Measurements from ENCODE around the gene KCNJ10.

Gene KCNJ10

GRCh38 chr1:159991513-159991912 is 78.4 kb downstream of the KCNJ10 start:
- no peak for DNase-seq (ENCODE audit: low read depth in 2 of 2)

GRCh38 chr1:159990005-159990404 is 80.0 kb downstream of the KCNJ10 start:
- DNase-seq (ENCODE audit: low read depth in 2 of 2): no peak

GRCh38 chr1:159989581-159989980 is 80.4 kb downstream of the KCNJ10 start:
- DNase-seq (ENCODE audit: low read depth in 2 of 2): no peak

GRCh38 chr1:159988006-159988405 is 82.0 kb downstream of the KCNJ10 start:
- DNase-seq (ENCODE audit: low read depth in 2 of 2): no peak

GRCh38 chr1:159987186-159987585 is 82.8 kb downstream of the KCNJ10 start:
- no peak for DNase-seq (ENCODE audit: low read depth in 2 of 2)

- DNase-seq (ENCODE audit: low read depth in 2 of 2): no peak
These were observed 83.4 kb downstream of the KCNJ10 start for GRCh38 chr1:159986531-159986930.

- DNase-seq (ENCODE audit: low read depth in 2 of 2): no peak
These were observed 83.9 kb downstream of the KCNJ10 start for GRCh38 chr1:159986093-159986492.

GRCh38 chr1:159985473-159985872 is 84.5 kb downstream of the KCNJ10 start:
- DNase-seq (ENCODE audit: low read depth in 2 of 2): no peak

- DNase-seq (ENCODE audit: low read depth in 2 of 2): no peak
These were observed 86.3 kb downstream of the KCNJ10 start for GRCh38 chr1:159983681-159984080.

GRCh38 chr1:159982280-159982679 is 87.7 kb downstream of the KCNJ10 start:
- no peak for DNase-seq (ENCODE audit: low read depth in 2 of 2)

- DNase-seq (ENCODE audit: low read depth in 2 of 2): no peak
These were observed 88.5 kb downstream of the KCNJ10 start for GRCh38 chr1:159981351-159982055.

GRCh38 chr1:159980786-159981185 is 89.2 kb downstream of the KCNJ10 start:
- no peak for DNase-seq (ENCODE audit: low read depth in 2 of 2)

- DNase-seq (ENCODE audit: low read depth in 2 of 2): no peak
These were observed 89.9 kb downstream of the KCNJ10 start for GRCh38 chr1:159980076-159980475.

- no peak for DNase-seq (ENCODE audit: low read depth in 2 of 2)
These were observed 90.7 kb downstream of the KCNJ10 start for GRCh38 chr1:159979257-159979656.

- DNase-seq (ENCODE audit: low read depth in 2 of 2): no peak
These were observed 91.9 kb downstream of the KCNJ10 start for GRCh38 chr1:159978107-159978398.

- DNase-seq (ENCODE audit: low read depth in 2 of 2): no peak
These were observed 92.4 kb downstream of the KCNJ10 start for GRCh38 chr1:159977364-159978106.

GRCh38 chr1:159974350-159974965 is 95.5 kb downstream of the KCNJ10 start:
- no peak for DNase-seq (ENCODE audit: low read depth in 2 of 2)

GRCh38 chr1:159973350-159973940 is 96.5 kb downstream of the KCNJ10 start:
- no peak for DNase-seq (ENCODE audit: low read depth in 2 of 2)

- no peak for DNase-seq (ENCODE audit: low read depth in 2 of 2)
These were observed 97.3 kb downstream of the KCNJ10 start for GRCh38 chr1:159972443-159973205.

- no peak for DNase-seq (ENCODE audit: low read depth in 2 of 2)
These were observed 99.0 kb downstream of the KCNJ10 start for GRCh38 chr1:159970932-159971342.

- no peak for DNase-seq (ENCODE audit: low read depth in 2 of 2)
These were observed 101.1 kb downstream of the KCNJ10 start for GRCh38 chr1:159968901-159969300.

- DNase-seq (ENCODE audit: low read depth in 2 of 2): no peak
These were observed 104.7 kb downstream of the KCNJ10 start for GRCh38 chr1:159965263-159965662.
